ENCODE results near the gene GNG11. TPM values are rescaled to one million over a fixed set of nuclear protein-coding genes. Genes with fewer than 3 reads are reported as not detected.
A peak's percentile ranks its signal among the peaks of the same experiment; 100 is the strongest.

Gene GNG11
- total and polyA plus RNA-seq, 2 experiments from 2014 or later = 1.6 to 6.3 TPM

- H3K27me3 Mint-ChIP-seq (ENCODE audit: insufficient read depth, low read depth, poor library complexity) = peaks cover 7% of the 10 kb centered on the region
- DNase-seq (ENCODE audit: low spot score) = no peak
Observed at GRCh38 chr7:93889261-93889660, 32.3 kb upstream of the GNG11 start.

More at GRCh38 chr7:93889261-93889660, 32.3 kb upstream of the GNG11 start:
- Histone ChIP-seq H3K27ac (ENCODE audit: low read depth) (no peak overlapping the region), H3F3A (replicated peaks; ENCODE audit: low read depth) (no peaks in the 10 kb centered on the region), H3K4me3 (peak overlapping the region; percentile 93), H3K9me2 (ENCODE audit: insufficient read depth) (no peaks in the 10 kb centered on the region), H2AFZ (no peak overlapping the region), H3K36me3 (ENCODE audit: insufficient read depth) (no peaks in the 10 kb centered on the region), H3K4me1 (ENCODE audit: insufficient read depth) (no peaks in the 10 kb centered on the region; the same call in 1 of the 2 replicates), H3K27me3 (ENCODE audit: insufficient read depth) (peaks cover 29% of the 10 kb centered on the region), H4K20me1 (replicated peaks; ENCODE audit: insufficient read depth) (no peaks in the 10 kb centered on the region), H3K4me2 (peak overlapping the region; percentile 92), H3K79me2 (replicated peaks; ENCODE audit: insufficient read depth) (no peaks in the 10 kb centered on the region)
- ATAC-seq = no peak
- Mint-ChIP-seq H3K9me3 (no peaks in the 10 kb centered on the region; the same call in 1 of the 3 replicates), H3K4me1 (peaks cover 2% of the 10 kb centered on the region; the same call in 1 of the 3 replicates), H3K4me3 (peak overlapping the region; percentile 93), H3K27ac (no peak overlapping the region), H3K36me3 (ENCODE audit: low read depth) (no peaks in the 10 kb centered on the region)
- no peak for TF ChIP-seq STAT1 (IDR thresholded peaks at IDR 0.05; ENCODE audit: unreplicated experiment)
- no peak for TF ChIP-seq EZH2phosphoT487 (IDR thresholded peaks at IDR 0.05; ENCODE audit: unreplicated experiment)
- no peak for TF ChIP-seq JUNB (IDR thresholded peaks at IDR 0.05; ENCODE audit: unreplicated experiment)
- TF ChIP-seq ZNF114 (CRISPR knock-in tag; IDR thresholded peaks at IDR 0.05) = no peak
- TF ChIP-seq, protein P1, sequence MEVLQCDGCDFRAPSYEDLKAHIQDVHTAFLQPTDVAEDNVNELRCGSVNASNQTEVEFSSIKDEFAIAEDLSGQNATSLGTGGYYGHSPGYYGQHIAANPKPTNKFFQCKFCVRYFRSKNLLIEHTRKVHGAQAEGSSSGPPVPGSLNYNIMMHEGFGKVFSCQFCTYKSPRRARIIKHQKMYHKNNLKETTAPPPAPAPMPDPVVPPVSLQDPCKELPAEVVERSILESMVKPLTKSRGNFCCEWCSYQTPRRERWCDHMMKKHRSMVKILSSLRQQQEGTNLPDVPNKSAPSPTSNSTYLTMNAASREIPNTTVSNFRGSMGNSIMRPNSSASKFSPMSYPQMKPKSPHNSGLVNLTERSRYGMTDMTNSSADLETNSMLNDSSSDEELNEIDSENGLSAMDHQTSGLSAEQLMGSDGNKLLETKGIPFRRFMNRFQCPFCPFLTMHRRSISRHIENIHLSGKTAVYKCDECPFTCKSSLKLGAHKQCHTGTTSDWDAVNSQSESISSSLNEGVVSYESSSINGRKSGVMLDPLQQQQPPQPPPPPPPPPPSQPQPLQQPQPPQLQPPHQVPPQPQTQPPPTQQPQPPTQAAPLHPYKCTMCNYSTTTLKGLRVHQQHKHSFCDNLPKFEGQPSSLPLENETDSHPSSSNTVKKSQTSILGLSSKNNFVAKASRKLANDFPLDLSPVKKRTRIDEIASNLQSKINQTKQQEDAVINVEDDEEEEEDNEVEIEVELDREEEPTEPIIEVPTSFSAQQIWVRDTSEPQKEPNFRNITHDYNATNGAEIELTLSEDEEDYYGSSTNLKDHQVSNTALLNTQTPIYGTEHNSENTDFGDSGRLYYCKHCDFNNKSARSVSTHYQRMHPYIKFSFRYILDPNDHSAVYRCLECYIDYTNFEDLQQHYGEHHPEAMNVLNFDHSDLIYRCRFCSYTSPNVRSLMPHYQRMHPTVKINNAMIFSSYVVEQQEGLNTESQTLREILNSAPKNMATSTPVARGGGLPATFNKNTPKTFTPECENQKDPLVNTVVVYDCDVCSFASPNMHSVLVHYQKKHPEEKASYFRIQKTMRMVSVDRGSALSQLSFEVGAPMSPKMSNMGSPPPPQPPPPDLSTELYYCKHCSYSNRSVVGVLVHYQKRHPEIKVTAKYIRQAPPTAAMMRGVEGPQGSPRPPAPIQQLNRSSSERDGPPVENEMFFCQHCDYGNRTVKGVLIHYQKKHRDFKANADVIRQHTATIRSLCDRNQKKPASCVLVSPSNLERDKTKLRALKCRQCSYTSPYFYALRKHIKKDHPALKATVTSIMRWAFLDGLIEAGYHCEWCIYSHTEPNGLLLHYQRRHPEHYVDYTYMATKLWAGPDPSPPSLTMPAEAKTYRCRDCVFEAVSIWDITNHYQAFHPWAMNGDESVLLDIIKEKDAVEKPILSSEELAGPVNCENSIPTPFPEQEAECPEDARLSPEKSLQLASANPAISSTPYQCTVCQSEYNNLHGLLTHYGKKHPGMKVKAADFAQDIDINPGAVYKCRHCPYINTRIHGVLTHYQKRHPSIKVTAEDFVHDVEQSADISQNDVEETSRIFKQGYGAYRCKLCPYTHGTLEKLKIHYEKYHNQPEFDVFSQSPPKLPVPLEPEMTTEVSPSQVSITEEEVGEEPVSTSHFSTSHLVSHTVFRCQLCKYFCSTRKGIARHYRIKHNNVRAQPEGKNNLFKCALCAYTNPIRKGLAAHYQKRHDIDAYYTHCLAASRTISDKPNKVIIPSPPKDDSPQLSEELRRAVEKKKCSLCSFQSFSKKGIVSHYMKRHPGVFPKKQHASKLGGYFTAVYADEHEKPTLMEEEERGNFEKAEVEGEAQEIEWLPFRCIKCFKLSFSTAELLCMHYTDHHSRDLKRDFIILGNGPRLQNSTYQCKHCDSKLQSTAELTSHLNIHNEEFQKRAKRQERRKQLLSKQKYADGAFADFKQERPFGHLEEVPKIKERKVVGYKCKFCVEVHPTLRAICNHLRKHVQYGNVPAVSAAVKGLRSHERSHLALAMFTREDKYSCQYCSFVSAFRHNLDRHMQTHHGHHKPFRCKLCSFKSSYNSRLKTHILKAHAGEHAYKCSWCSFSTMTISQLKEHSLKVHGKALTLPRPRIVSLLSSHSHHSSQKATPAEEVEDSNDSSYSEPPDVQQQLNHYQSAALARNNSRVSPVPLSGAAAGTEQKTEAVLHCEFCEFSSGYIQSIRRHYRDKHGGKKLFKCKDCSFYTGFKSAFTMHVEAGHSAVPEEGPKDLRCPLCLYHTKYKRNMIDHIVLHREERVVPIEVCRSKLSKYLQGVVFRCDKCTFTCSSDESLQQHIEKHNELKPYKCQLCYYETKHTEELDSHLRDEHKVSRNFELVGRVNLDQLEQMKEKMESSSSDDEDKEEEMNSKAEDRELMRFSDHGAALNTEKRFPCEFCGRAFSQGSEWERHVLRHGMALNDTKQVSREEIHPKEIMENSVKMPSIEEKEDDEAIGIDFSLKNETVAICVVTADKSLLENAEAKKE (CRISPR knock-in tag; IDR thresholded peaks at IDR 0.05) = no peak
- TF ChIP-seq POLR2AphosphoS5 (IDR thresholded peaks at IDR 0.05; ENCODE audit: low read depth) = no peak
- TF ChIP-seq ETS1 (IDR thresholded peaks at IDR 0.05) = no peak

Measured in GM23338 (cell line).